Measurements from ENCODE around the gene IKZF4.

Gene IKZF4

DNA sequence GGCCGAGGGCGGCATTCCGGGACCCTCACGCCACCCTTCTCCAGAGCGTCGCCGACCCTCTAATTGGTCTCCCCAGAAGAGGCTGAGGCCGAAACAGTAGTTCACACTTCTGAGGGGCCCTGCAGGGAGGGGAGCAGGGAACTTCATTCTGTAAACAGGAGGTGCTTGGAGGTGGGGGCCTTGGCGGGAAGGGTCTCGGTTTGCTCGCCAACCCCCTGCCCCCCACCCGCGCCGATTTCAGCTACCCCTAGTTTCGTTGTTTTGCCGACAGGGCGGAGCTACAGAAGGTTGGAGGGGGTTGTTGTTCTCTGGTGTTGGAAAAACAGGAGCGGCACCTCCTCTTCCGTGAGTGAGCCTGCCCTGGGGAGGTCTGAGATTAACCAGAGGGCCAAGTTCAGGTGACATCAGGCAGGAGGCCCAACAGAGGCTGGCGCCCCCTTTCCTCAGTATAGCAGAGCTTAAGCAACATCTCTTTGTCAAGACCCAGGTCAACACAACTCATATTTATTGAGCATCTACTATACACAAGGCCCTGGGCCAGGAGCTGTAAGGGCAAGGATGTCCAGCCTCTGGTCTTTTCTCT is 59.8 kb downstream of the IKZF4 start:
- Histone ChIP-seq H3K27ac (ENCODE audit: low read depth, low read length) (peak overlapping the region; percentile 96), H3K36me3 (ENCODE audit: control insufficient read depth in 1 of 2, insufficient read depth in 2 of 2, low read length in 2 of 2) (peaks cover 13 to 17% of the 10 kb centered on the region in 2 donors), H3K9me3 (ENCODE audit: control insufficient read depth in 1 of 2, low read length in 2 of 2) (no peaks in the 10 kb centered on the region), H3K9ac (ENCODE audit: low read depth in 1 of 2, low read length in 2 of 2) (peak overlapping the region; percentile 89 to 96), H3K4me3 (ENCODE audit: low read depth in 1 of 2, low read length in 2 of 2) (peak overlapping the region; percentile 83 to 89), H3K4me1 (ENCODE audit: control insufficient read depth in 1 of 2, insufficient read depth in 2 of 2, low read length in 2 of 2) (peaks cover 23 to 44% of the 10 kb centered on the region in 2 donors), H3K27me3 (ENCODE audit: control insufficient read depth in 1 of 2, insufficient read depth in 2 of 2, low read length in 2 of 2) (no peaks in the 10 kb centered on the region)

DNA sequence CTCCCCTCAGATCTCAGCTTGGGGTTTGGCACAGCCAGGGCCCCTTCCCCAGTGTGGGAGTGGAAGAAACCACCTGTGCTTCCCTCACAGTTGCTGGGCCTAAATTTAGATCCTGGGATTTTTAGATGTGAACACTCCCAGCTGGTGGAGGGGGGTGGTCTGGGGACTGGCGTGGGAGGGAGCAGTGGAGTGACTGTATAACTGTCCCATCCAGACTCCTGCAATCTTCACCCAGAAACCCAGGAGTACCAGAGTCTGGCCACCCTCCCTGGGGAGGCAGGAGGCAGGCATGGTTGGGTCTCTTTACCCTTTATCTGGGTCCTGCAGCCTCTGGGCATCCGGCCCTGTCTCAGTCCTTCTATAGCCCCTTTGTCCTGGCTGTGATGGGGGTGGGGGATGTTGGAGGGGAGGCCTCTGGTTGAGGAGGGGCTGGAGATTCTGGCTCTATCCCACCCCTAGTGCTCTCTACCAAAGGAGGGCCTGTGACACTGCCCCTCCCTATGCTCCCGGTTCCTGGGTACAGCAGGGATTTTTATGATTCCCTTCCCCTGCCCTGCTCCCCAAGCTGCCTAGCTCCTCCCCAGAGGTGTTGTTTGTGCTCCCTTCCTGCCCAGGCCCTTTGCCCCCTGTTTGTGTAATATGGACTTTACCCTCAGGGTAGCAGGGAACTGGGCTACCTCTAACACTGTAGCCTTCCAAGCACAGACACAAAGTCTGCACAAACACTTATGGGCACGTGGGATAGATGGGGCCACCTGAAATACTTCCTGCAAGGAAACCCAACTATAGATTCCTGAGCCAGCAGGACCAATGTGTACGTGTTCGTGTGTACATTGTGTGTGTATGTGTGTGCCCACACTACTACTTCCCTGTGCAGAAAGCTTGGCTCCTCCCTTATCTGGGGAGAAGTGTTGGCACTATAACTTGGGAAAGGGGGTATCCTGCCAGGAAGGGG is 60.8 kb downstream of the IKZF4 start:
- H3K36me3 ChIP-seq (ENCODE audit: control insufficient read depth in 1 of 2, insufficient read depth in 2 of 2, low read length in 2 of 2), result peaks cover 13 to 26% of the 10 kb centered on the region in 2 donors
- H3K27me3 ChIP-seq (ENCODE audit: control insufficient read depth in 1 of 2, insufficient read depth in 2 of 2, low read length in 2 of 2), result no peaks in the 10 kb centered on the region
- peak overlapping the region; percentile 96 for H3K27ac ChIP-seq (ENCODE audit: low read depth, low read length)
- peaks cover 27 to 52% of the 10 kb centered on the region in 2 donors for H3K4me1 ChIP-seq (ENCODE audit: control insufficient read depth in 1 of 2, insufficient read depth in 2 of 2, low read length in 2 of 2)
- peak overlapping the region; percentile 83 to 89 for H3K4me3 ChIP-seq (ENCODE audit: low read depth in 1 of 2, low read length in 2 of 2)
- H3K9ac ChIP-seq (ENCODE audit: low read depth in 1 of 2, low read length in 2 of 2), result peak overlapping the region; percentile 89 to 96
- no peaks in the 10 kb centered on the region for H3K9me3 ChIP-seq (ENCODE audit: control insufficient read depth in 1 of 2, low read length in 2 of 2)

DNA sequence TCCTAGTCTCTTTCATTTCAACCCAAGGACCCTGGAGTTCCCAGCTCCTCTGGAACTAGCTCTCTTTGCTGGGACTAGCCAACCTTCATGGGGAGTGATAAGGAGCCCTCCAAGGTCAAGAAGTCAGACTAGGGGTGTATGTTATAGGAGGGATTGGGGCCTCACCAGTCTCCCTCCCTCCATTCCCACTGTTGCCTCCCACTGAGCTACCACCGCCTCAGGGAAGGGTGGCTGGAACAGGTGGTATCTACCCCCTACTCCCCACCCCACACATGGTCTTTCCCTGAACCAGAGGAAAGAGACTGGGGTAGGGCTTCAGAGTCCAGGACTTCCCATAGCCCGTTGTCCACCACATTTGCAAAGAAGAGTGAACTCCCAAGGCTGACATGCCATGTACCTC is 61.5 kb downstream of the IKZF4 start:
- H3K9me3 ChIP-seq (ENCODE audit: control insufficient read depth in 1 of 2, low read length in 2 of 2), result no peaks in the 10 kb centered on the region
- peaks cover 13 to 33% of the 10 kb centered on the region in 2 donors for H3K36me3 ChIP-seq (ENCODE audit: control insufficient read depth in 1 of 2, insufficient read depth in 2 of 2, low read length in 2 of 2)
- H3K9ac ChIP-seq (ENCODE audit: low read depth in 1 of 2, low read length in 2 of 2), result peak overlapping the region; percentile 63 to 96
- H3K27ac ChIP-seq (ENCODE audit: low read depth, low read length), result peak overlapping the region; percentile 96
- H3K4me1 ChIP-seq (ENCODE audit: control insufficient read depth in 1 of 2, insufficient read depth in 2 of 2, low read length in 2 of 2), result peaks cover 34 to 59% of the 10 kb centered on the region in 2 donors
- H3K4me3 ChIP-seq (ENCODE audit: low read depth in 1 of 2, low read length in 2 of 2), result peak overlapping the region; percentile 64 to 83
- H3K27me3 ChIP-seq (ENCODE audit: control insufficient read depth in 1 of 2, insufficient read depth in 2 of 2, low read length in 2 of 2), result no peaks in the 10 kb centered on the region

DNA sequence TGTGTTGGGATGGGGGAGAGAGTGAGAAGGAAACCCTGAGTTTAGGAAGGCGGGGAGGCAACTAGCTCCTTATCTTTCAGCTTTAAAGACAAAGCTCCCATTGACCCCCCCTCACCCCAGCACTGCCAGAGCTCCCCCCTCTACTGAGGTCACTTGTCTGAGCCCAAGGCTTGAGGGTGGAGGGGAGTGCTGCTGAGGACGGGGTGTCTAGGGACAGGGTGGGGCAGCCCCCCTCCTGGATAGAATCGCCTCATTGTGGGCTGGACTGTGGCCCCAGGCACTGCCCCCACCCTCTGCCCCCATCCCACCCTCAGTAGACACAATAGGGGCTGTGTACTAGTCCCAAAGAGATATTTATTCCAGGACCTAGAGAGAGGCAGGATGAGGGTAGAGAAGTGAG is 62.1 kb downstream of the IKZF4 start:
- peak overlapping the region; percentile 63 to 96 for H3K9ac ChIP-seq (ENCODE audit: low read depth in 1 of 2, low read length in 2 of 2)
- H3K36me3 ChIP-seq (ENCODE audit: control insufficient read depth in 1 of 2, insufficient read depth in 2 of 2, low read length in 2 of 2), result peaks cover 18 to 39% of the 10 kb centered on the region in 2 donors
- no peaks in the 10 kb centered on the region for H3K9me3 ChIP-seq (ENCODE audit: control insufficient read depth in 1 of 2, low read length in 2 of 2)
- peak overlapping the region; percentile 96 for H3K27ac ChIP-seq (ENCODE audit: low read depth, low read length)
- peaks cover 35 to 59% of the 10 kb centered on the region in 2 donors for H3K4me1 ChIP-seq (ENCODE audit: control insufficient read depth in 1 of 2, insufficient read depth in 2 of 2, low read length in 2 of 2)
- H3K27me3 ChIP-seq (ENCODE audit: control insufficient read depth in 1 of 2, insufficient read depth in 2 of 2, low read length in 2 of 2), result no peaks in the 10 kb centered on the region
- peak overlapping the region; percentile 64 to 83 for H3K4me3 ChIP-seq (ENCODE audit: low read depth in 1 of 2, low read length in 2 of 2)

DNA sequence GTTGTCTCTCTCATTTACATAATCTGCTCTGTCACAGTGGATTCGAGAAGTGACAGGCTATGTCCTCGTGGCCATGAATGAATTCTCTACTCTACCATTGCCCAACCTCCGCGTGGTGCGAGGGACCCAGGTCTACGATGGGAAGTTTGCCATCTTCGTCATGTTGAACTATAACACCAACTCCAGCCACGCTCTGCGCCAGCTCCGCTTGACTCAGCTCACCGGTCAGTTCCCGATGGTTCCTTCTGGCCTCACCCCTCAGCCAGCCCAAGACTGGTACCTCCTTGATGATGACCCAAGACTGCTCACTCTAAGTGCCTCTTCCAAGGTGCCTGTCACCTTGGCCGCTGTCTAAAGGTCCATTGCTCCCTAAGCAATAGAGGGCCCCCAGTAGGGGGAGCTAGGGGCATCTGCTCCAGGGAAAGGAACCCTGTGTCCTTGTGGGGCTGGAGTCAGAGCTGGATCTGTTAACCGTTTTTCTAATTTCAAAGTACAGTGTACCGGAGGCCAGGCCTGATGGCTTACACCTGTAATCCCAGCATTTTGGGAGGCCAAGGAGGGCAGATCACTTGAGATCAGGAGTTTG is 64.2 kb downstream of the IKZF4 start:
- peaks cover 35 to 50% of the 10 kb centered on the region in 2 donors for H3K4me1 ChIP-seq (ENCODE audit: control insufficient read depth in 1 of 2, insufficient read depth in 2 of 2, low read length in 2 of 2)
- no peak overlapping the region for H3K4me3 ChIP-seq (ENCODE audit: low read depth in 1 of 2, low read length in 2 of 2)
- no peaks in the 10 kb centered on the region for H3K9me3 ChIP-seq (ENCODE audit: control insufficient read depth in 1 of 2, low read length in 2 of 2)
- H3K27ac ChIP-seq (ENCODE audit: low read depth, low read length), result no peak overlapping the region
- H3K9ac ChIP-seq (ENCODE audit: low read depth in 1 of 2, low read length in 2 of 2), result no peak overlapping the region
- H3K27me3 ChIP-seq (ENCODE audit: control insufficient read depth in 1 of 2, insufficient read depth in 2 of 2, low read length in 2 of 2), result no peaks in the 10 kb centered on the region
- peaks cover 25 to 51% of the 10 kb centered on the region in 2 donors for H3K36me3 ChIP-seq (ENCODE audit: control insufficient read depth in 1 of 2, insufficient read depth in 2 of 2, low read length in 2 of 2)

DNA sequence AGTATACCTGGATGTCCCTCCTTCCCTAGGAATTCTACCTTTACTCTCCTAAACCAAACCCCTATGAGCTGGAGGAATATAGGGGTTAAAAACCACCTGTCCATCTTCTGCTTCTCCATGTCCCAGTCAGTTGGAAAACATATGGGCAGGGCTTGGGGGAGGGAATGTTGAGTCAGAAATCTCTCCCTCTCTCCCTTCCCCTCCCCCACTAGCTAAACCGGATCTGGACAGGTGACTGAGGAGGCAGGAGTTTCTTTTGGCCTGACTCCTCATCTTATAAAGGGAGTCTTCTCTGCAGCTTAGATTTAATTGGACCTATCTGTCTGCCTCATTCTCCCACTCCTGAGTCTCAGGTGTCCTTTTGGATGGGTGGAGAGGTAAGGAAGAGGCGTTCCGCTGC is 65.3 kb downstream of the IKZF4 start:
- Histone ChIP-seq H3K9me3 (ENCODE audit: control insufficient read depth in 1 of 2, low read length in 2 of 2) (no peaks in the 10 kb centered on the region), H3K27me3 (ENCODE audit: control insufficient read depth in 1 of 2, insufficient read depth in 2 of 2, low read length in 2 of 2) (no peaks in the 10 kb centered on the region), H3K4me3 (ENCODE audit: low read depth in 1 of 2, low read length in 2 of 2) (no peak overlapping the region), H3K36me3 (ENCODE audit: control insufficient read depth in 1 of 2, insufficient read depth in 2 of 2, low read length in 2 of 2) (peaks cover 25 to 60% of the 10 kb centered on the region in 2 donors), H3K4me1 (ENCODE audit: control insufficient read depth in 1 of 2, insufficient read depth in 2 of 2, low read length in 2 of 2) (peaks cover 35 to 44% of the 10 kb centered on the region in 2 donors), H3K9ac (ENCODE audit: low read depth in 1 of 2, low read length in 2 of 2) (peak overlapping the region in 1 of 2 donors; percentile 4), H3K27ac (ENCODE audit: low read depth, low read length) (no peak overlapping the region)

DNA sequence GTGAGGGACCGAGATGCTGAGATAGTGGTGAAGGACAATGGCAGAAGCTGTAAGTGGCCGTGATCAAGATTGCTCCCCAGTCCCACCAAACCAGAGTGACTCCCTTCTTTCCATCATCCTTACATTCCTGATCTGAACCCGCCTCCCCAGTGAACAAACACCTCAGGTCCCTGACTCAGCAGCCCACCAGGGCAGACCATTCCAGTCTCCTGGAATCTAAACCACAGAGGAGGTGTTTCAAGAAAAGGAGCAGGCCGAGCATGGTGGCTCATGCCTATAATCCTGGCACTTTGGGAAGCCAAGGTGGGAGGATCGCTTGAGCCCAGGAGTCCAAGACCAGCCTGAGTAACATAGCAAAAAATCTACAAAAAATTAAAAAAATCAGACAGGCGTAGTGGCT is 65.8 kb downstream of the IKZF4 start:
- Histone ChIP-seq H3K4me1 (ENCODE audit: control insufficient read depth in 1 of 2, insufficient read depth in 2 of 2, low read length in 2 of 2) (peaks cover 35 to 44% of the 10 kb centered on the region in 2 donors), H3K36me3 (ENCODE audit: control insufficient read depth in 1 of 2, insufficient read depth in 2 of 2, low read length in 2 of 2) (peaks cover 25 to 63% of the 10 kb centered on the region in 2 donors), H3K27me3 (ENCODE audit: control insufficient read depth in 1 of 2, insufficient read depth in 2 of 2, low read length in 2 of 2) (no peaks in the 10 kb centered on the region), H3K27ac (ENCODE audit: low read depth, low read length) (no peak overlapping the region), H3K4me3 (ENCODE audit: low read depth in 1 of 2, low read length in 2 of 2) (no peak overlapping the region), H3K9me3 (ENCODE audit: control insufficient read depth in 1 of 2, low read length in 2 of 2) (no peaks in the 10 kb centered on the region), H3K9ac (ENCODE audit: low read depth in 1 of 2, low read length in 2 of 2) (peak overlapping the region in 1 of 2 donors; percentile 4)

DNA sequence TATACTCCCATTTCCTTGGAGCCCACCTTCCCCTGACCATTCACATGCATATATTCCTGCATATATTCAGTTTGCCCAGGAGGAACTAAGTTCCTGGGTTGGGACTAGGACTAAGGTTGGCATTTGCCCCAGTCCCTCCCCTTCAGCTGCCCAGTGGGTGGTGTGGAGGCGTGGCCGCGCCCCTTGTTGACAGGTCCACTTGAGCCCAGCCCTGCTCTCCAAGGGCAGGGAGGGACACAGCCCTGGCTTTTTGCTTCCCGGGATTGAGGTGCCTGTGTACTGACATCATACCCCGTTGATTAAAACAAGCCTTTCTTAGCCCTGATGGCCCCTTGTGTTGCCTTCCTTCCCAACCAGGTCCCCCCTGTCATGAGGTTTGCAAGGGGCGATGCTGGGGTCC is 66.4 kb downstream of the IKZF4 start:
- Histone ChIP-seq H3K4me3 (ENCODE audit: low read depth in 1 of 2, low read length in 2 of 2) (no peak overlapping the region), H3K27ac (ENCODE audit: low read depth, low read length) (peak overlapping the region; percentile 5), H3K9me3 (ENCODE audit: control insufficient read depth in 1 of 2, low read length in 2 of 2) (no peaks in the 10 kb centered on the region), H3K4me1 (ENCODE audit: control insufficient read depth in 1 of 2, insufficient read depth in 2 of 2, low read length in 2 of 2) (peaks cover 34 to 42% of the 10 kb centered on the region in 2 donors), H3K9ac (ENCODE audit: low read depth in 1 of 2, low read length in 2 of 2) (no peak overlapping the region), H3K27me3 (ENCODE audit: control insufficient read depth in 1 of 2, insufficient read depth in 2 of 2, low read length in 2 of 2) (no peaks in the 10 kb centered on the region), H3K36me3 (ENCODE audit: control insufficient read depth in 1 of 2, insufficient read depth in 2 of 2, low read length in 2 of 2) (peaks cover 25 to 64% of the 10 kb centered on the region in 2 donors)

Data from duodenal mucosa (tissue), 2 donors.